OCI-LY1 (cell line): ENCODE data around the gene ZNF536.

Experiments used
- H2AFZ ChIP-seq: fragments of 200-600 bp; sonication (generic), shearing (Covaris generic); 2 replicates; pipeline ENCODE4 v1.6.0; 2014; ENCODE audit warnings: antibody characterized with exemption, mild to moderate bottlenecking, low read length
- H3F3A ChIP-seq: fragments of 200-600 bp; sonication (generic), shearing (Covaris generic); 2 replicates; pipeline ENCODE4 v1.6.0; 2014; ENCODE audit warnings: mild to moderate bottlenecking, antibody characterized with exemption, low read length, moderate library complexity; ENCODE audit not compliant: insufficient read depth
- H3K27ac ChIP-seq: fragments of 200-600 bp; sonication (generic); 2 replicates; pipeline ENCODE4 v1.5.1; 2014; ENCODE audit warnings: low read length, mixed run types, mild to moderate bottlenecking, low read depth; ENCODE audit not compliant: poor library complexity, severe bottlenecking
- H3K27me3 ChIP-seq: fragments of 200-600 bp; sonication (generic); 2 replicates; pipeline ENCODE4 v1.6.0; 2014; ENCODE audit warnings: antibody characterized with exemption, mild to moderate bottlenecking, low read length, moderate library complexity; ENCODE audit not compliant: insufficient read depth
- H3K36me3 ChIP-seq: fragments of 200-600 bp; sonication (generic); 2 replicates; pipeline ENCODE4 v1.6.1; 2014; ENCODE audit warnings: mild to moderate bottlenecking, antibody characterized with exemption, low read length, moderate library complexity, mixed read lengths; ENCODE audit not compliant: insufficient read depth
- H3K4me1 ChIP-seq: fragments of 200-600 bp; sonication (generic); 2 replicates; pipeline ENCODE4 v1.5.1; 2014; ENCODE audit warnings: mild to moderate bottlenecking, low read length, moderate library complexity; ENCODE audit not compliant: insufficient read depth, severe bottlenecking
- H3K4me2 ChIP-seq: fragments of 200-600 bp; sonication (generic), shearing (Covaris generic); 2 replicates; pipeline ENCODE4 v1.6.1; 2014; ENCODE audit warnings: low read length
- H3K4me3 ChIP-seq: fragments of 200-600 bp; sonication (generic); 2 replicates; pipeline ENCODE4 v1.5.1; 2014; ENCODE audit warnings: low read length, low read depth, mild to moderate bottlenecking, mixed read lengths; ENCODE audit not compliant: poor library complexity, severe bottlenecking
- H3K79me2 ChIP-seq: fragments of 200-600 bp; shearing (Covaris generic); 2 replicates; pipeline ENCODE4 v1.6.1; 2016; ENCODE audit warnings: mixed run types, low read length, mixed read lengths; ENCODE audit not compliant: insufficient read depth
- H3K9ac ChIP-seq: fragments of 200-600 bp; sonication (generic), shearing (Covaris generic); 2 replicates; pipeline ENCODE4 v1.6.1; 2014; ENCODE audit warnings: mild to moderate bottlenecking, low read length, mixed read lengths
- H3K9me2 ChIP-seq: fragments of 200-600 bp; sonication (generic), shearing (Covaris generic); 2 replicates; pipeline ENCODE4 v1.6.1; 2014; ENCODE audit warnings: low read depth, mild to moderate bottlenecking, low read length, mixed read lengths
- H3K9me3 ChIP-seq: fragments of 200-600 bp; shearing (Covaris generic); 2 replicates; pipeline ENCODE4 v1.6.1; 2014; ENCODE audit warnings: low read length, mixed read lengths
- H4K20me1 ChIP-seq: fragments of 200-600 bp; sonication (generic), shearing (Covaris generic); 2 replicates; pipeline ENCODE4 v1.6.0; 2016; ENCODE audit warnings: mild to moderate bottlenecking, low read length; ENCODE audit not compliant: insufficient read depth
- EZH2 ChIP-seq: fragments of 200-600 bp; sonication (generic), shearing (Covaris generic); IDR thresholded peaks from 2 replicates; pipeline ENCODE4 v1.8.0; 2017; ENCODE audit warnings: borderline replicate concordance, mixed run types, mild to moderate bottlenecking, antibody characterized with exemption, low read length, moderate library complexity, mixed read lengths
- TF ChIP-seq, protein P1 (sequence below): fragments of 200-600 bp; sonication (generic), shearing (Covaris generic); IDR thresholded peaks from 2 replicates; pipeline ENCODE4 v1.5.1; 2017; ENCODE audit warnings: mild to moderate bottlenecking, antibody characterized with exemption, low read length, moderate library complexity, mixed read lengths

Gene ZNF536

DNA sequence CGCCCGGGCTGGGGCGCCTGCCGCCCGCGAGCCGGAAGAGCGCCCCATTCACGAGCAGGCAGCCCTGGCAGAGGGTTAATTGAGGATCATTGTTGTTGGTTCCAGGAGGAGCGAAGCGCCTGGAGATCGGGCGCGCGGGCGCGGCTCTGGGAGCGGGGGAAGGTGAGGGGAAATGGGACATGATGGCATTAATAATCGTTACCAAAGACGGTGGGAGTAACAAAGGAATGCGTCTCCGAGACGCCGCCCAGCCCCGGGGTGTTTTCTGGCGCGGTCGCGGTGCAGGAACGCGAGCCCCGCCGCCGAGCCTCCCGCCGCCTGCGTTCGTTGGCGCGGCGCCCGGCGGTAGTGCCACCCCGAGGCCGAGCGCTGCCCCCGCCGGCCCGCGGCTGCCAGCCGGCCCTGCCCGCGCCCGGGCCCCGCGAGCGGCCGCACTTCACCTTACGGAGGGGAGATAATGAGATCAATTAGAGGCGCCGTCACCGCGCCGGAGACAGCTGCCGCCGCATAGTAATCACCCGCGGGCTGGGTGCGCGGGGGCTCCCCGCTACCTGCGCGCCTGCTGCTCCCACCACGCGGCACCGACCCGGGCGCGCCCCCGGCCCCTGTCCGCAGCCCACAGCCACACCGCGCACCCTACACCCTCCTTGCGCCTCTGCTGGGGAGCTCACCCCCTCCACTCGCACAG is 2.8 kb downstream of the ZNF536 start:
- H3K4me3 ChIP-seq: no peak overlapping the region
- H3K27ac ChIP-seq: no peak overlapping the region

DNA sequence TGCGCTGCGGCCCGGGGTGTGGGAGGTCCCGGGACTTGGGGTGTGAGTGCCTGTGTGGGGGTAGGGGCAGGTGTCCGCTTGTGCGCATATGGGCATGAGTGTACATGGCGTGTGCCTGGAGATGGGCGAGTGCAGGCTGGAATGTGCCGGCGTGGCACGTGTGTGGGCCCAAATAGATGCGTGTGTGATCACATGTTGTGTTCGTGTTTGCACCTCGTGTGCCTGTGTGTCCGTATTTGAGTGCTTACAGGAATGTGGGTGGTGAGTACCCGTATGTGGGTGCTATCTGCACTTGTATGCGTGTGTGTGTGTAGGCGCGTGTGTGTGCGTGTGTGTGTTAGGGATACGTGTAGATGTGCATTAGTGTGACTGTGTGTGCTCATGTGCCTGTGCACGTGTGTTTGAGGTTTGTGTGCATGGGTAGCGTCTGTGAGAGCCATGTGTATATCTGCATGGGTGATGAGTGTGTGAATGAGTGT is 3.4 kb downstream of the ZNF536 start:
- Histone ChIP-seq H3K27ac (no peak overlapping the region), H2AFZ (no peak overlapping the region), H3K9ac (no peak overlapping the region), H3K27me3 (no peaks in the 10 kb centered on the region), H3K4me2 (no peak overlapping the region), H4K20me1 (no peaks in the 10 kb centered on the region), H3K79me2 (no peaks in the 10 kb centered on the region), H3K4me3 (no peak overlapping the region), H3K36me3 (no peaks in the 10 kb centered on the region), H3K4me1 (no peaks in the 10 kb centered on the region), H3F3A (no peaks in the 10 kb centered on the region), H3K9me2 (no peaks in the 10 kb centered on the region), H3K9me3 (no peaks in the 10 kb centered on the region)
- TF ChIP-seq, protein P1, sequence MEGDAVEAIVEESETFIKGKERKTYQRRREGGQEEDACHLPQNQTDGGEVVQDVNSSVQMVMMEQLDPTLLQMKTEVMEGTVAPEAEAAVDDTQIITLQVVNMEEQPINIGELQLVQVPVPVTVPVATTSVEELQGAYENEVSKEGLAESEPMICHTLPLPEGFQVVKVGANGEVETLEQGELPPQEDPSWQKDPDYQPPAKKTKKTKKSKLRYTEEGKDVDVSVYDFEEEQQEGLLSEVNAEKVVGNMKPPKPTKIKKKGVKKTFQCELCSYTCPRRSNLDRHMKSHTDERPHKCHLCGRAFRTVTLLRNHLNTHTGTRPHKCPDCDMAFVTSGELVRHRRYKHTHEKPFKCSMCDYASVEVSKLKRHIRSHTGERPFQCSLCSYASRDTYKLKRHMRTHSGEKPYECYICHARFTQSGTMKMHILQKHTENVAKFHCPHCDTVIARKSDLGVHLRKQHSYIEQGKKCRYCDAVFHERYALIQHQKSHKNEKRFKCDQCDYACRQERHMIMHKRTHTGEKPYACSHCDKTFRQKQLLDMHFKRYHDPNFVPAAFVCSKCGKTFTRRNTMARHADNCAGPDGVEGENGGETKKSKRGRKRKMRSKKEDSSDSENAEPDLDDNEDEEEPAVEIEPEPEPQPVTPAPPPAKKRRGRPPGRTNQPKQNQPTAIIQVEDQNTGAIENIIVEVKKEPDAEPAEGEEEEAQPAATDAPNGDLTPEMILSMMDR: no peak
- no peak for TF ChIP-seq EZH2

More for the DNA sequence above, 2.8 kb downstream of the ZNF536 start:
- H3K9me3 ChIP-seq: no peaks in the 10 kb centered on the region
- no peaks in the 10 kb centered on the region for H3K4me1 ChIP-seq
- H3K27me3 ChIP-seq: no peaks in the 10 kb centered on the region
- no peak overlapping the region for H3K9ac ChIP-seq
- no peaks in the 10 kb centered on the region for H3K79me2 ChIP-seq
- no peak for TF ChIP-seq EZH2
- TF ChIP-seq, protein P1: no peak
- no peaks in the 10 kb centered on the region for H4K20me1 ChIP-seq
- no peaks in the 10 kb centered on the region for H3F3A ChIP-seq
- no peak overlapping the region for H3K4me2 ChIP-seq
- no peaks in the 10 kb centered on the region for H3K36me3 ChIP-seq
- H3K9me2 ChIP-seq: no peaks in the 10 kb centered on the region
- H2AFZ ChIP-seq: no peak overlapping the region

DNA sequence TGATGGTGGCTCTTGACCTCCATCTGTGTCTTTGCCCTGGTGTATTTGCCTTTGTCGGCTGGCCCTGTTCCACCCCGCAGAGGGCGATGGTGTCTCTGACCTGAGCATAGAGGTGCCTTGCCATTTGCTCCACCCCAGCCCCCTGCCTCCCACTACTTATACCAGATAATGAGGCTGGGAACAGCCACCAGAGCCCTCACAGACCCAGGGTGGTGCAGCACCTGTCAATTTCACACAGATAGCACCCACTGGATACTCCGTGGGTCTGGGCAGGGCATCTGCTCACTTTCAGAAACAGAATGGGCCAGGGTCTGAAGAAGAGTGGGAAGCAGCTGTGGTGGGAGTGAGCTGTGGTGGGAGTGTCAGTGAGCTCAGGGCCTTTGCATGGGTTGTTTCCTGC is 4.1 kb downstream of the ZNF536 start:
- H3K27ac ChIP-seq: no peak overlapping the region
- H4K20me1 ChIP-seq: no peaks in the 10 kb centered on the region
- TF ChIP-seq, protein P1: no peak
- no peak for TF ChIP-seq EZH2

More for the DNA sequence above, 4.1 kb downstream of the ZNF536 start:
- Histone ChIP-seq H3K4me1 (no peaks in the 10 kb centered on the region), H2AFZ (no peak overlapping the region), H3K4me3 (no peak overlapping the region), H3K79me2 (no peaks in the 10 kb centered on the region), H3K9ac (no peak overlapping the region), H3K4me2 (no peak overlapping the region), H3K9me3 (no peaks in the 10 kb centered on the region), H3K27me3 (no peaks in the 10 kb centered on the region), H3F3A (no peaks in the 10 kb centered on the region), H3K36me3 (no peaks in the 10 kb centered on the region), H3K9me2 (no peaks in the 10 kb centered on the region)
